HG03025 (cell line): ENCODE results near the gene CCDC92.

Source experiments
- ATAC-seq: cut with Tn5 transposase; IDR thresholded peaks from one replicate; pipeline ENCODE4 v1.9.1; 2021; ENCODE audit warnings: mild to moderate bottlenecking, moderate library complexity; ENCODE audit not compliant: unreplicated experiment, low FRiP score

Gene CCDC92

DNA sequence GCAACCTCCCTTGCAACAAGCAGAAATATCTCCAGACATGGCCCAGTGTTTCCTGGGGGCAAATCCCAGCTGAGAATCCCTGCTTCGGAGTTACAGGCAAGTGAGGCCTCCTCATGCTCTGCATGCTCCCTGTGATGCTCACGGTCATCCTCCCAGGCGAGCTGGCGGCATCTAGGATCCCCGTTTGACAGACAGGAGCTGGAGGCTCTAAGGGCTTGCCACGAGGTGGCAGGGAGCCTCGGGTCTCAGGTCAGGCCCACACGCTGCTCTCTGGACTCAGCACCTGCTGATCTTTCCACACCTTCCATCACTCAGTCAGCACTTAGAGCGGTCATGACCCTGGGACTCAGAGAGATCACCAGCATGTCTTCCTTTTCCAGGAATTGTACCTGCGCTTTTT lies 79.8 kb downstream of the CCDC92 start:
- ATAC-seq = no peak

DNA sequence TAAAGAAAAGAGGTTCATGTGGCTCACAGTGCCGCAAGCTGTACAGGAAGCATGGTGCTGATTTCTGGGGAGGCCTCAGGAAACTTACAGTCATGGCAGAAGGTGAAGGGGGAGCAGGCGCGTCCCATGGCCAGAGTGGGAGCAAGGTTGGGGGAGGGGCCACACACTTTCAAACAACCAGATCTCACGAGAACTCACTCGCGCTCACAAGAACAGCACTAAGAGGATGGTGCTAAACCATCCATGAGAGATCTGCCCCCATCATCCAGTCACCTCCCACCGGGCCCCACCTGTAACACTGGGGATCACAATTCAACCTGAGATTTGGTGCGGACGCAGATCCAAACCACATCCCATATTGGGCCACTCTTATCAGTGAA lies 80.5 kb downstream of the CCDC92 start:
- ATAC-seq = no peak

DNA sequence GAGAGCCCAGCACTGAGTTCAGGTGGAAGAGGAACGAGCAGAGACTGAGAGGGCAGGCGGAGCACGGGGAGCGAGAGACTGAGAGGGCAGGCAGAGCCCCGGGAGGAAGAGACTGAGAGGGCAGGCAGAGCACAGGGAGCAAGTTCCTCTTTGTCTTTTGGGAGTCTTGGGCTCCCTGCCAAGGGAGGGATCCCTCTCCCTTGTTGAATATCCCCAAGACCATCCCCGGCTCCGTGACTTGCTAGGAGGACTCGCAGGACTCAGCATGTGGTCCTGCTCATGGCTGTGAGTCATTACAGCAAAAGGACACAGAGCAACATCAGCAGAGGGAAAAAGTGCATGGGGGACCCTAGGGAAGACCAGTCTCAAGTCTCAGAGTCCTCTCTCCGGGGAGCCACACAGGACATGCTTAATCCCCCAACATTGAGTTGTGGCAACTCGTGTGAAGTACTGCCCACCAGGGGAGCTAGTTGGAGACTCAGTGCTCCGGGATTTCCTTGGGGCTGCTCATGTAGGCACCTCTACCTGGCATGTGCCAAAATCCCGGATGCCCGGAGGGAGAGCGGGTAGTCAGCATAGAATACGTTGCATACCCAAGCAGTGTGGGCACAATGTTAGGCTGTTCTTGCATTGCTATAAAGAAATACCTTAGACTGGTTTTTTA lies 81.0 kb downstream of the CCDC92 start:
- no peak for ATAC-seq

DNA sequence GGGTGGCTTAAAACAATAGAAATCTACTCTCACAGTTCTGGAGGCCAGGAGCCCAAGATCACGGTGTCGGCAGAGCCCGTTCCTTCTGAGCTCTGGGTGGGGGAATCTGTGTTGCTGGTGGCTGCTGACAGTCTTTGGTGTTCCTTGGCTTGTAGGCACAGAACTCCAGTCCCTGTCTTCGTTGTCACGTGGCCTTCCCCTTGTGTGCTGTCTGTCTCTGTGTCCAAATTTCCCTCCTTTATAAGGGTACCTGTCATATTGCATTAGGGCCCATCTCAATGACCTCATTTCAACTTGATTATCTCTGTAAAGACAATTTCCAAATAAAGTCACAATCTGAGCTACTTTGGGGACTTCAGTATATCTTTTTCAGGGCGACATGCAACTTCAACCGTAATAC lies 81.6 kb downstream of the CCDC92 start:
- ATAC-seq = no peak

DNA sequence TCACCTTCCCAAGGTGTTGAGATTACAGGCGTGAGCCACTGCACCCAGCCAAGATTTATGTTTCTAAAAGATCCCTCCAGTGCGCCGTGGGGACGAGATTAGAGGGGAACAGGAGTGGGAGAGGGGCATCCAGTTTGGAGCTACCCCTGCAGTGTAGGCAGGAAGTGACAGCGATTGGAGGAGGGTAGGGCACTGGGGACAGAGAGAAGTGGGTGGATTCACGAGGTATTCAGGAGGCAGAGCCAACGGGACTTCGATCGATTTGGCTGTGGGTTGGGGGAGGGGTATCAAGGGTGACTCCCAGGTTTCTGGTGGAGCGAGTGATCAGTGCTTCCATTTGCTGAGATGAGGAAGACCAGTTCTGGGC lies 82.1 kb downstream of the CCDC92 start:
- no peak for ATAC-seq

DNA sequence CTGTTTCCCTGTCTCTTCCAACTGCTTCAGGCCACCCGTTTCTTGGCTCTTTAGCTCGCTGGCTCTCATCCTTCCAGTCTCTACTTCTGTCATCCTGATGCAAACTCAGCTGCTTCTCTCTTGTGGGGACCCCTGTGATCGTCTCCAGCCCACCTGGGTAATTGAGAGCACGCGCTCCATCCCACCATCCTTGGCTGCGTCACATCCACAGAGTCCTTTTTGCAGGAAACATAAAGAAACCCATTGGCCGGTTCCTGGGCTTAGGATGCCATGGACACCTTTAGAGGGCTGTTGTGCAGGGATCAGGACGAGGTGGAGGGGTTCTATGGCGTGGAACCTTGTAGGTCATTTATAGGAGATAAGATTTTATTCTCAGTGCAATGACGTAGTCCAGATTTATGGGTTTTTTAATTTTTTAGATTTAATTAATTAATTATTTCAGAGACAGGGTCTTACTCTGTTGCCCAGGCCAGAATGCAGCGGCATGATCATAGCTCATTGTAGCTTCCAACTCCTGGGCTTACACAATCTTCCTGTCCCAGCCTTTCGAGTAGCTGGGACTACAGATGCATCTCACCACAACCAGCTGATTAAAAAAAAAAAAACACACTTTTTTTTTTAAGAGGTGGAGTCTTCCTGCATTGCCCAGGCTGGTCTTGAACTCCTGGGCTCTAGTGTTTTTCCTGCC lies 82.6 kb downstream of the CCDC92 start:
- no peak for ATAC-seq

DNA sequence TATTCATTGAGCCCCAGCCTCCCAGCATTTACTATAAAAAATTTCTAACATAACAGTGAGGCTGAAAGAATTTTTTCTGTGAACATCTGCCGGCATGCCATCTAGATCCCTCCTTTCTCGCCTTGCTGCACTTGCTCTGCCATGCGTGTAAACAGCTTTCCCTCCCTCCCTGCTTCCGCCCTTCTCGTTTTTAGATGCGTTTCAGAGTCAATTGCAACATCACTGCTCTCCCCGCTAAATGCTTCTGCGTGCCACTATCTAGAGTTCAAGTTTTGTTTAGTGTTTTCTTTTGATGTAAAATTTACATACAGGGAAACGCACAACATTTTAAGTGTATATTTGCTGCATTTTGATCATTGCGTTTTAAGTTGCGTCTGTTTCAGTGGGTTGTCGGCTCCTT lies 83.6 kb downstream of the CCDC92 start:
- no peak for ATAC-seq

DNA sequence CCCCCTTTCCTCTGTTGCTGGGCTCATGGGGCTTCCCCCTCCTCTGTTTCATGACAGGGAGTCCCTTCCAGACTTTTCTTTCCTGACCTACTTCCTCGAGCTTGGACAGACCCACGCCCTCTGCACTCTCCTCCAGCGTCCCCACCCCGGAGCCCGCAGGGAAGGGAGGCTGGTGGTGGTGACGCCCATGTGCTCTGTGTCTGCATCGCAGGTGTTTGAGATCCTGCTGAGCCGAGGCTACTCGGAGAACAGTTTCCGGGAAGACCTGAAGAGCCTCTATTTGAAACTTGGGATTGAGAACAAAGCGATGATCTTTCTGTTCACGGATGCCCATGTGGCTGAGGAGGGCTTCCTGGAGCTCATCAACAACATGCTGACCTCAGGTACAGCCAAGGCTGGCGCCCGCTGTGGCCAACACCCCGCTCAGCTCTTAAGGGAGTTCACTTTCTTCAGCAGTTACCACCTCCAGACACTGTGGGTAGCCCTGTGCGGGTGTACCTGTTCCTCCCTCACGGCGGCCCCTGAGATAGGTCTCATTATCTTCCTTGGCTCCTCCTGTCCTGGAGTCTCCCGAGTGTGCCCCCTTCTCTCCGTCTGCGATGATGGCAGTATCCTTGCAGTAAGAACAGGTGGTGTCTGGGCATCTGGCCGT lies 85.6 kb downstream of the CCDC92 start:
- no peak for ATAC-seq

DNA sequence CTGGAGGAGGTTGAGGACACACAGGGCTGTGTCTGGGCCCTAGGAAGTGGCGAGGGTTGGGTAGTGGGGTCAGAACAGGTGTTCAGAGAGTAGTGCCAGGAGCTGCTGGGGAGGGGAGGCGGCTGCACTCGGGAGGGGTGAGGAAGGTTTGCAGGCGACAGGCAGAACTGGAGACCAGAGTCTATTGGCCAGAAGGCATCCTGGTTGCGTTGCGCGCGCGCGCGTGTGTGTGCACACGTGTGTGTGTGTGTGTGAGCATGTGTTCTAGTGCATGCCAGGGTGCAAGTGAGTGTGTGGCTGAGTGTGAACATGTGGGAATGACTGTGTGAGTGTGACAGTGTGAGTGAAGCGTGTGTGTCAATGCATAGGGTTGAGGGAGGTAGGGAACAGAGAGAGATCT lies 86.4 kb downstream of the CCDC92 start:
- no peak for ATAC-seq
